Measurements from ENCODE around the gene HGF. TPM values are rescaled to one million over a fixed set of nuclear protein-coding genes. Genes with fewer than 3 reads are reported as not detected.
"Not testable (repeated sequence)": the region's sequence is repeated elsewhere in the genome, so short reads cannot be mapped to it uniquely, and the experiment has no call there.

HGF gene
- total and polyA plus RNA-seq, 2 donors (not counting 1 experiment from before 2014, with no cell fraction given), result 0.25 TPM; not detected in 1

GRCh38 chr7:81725812-81726127 is 44.1 kb downstream of the HGF start:
- H2AFZ ChIP-seq (ENCODE audit: insufficient read depth, low read depth, low read length, poor library complexity, severe bottlenecking), result no peak overlapping the region
- no peaks in the 10 kb centered on the region for H4K20me1 ChIP-seq (ENCODE audit: control insufficient read depth, insufficient read depth, low read length, poor library complexity, severe bottlenecking)
- H3K9me3 ChIP-seq (ENCODE audit: control extremely low read depth in 1 of 3, control insufficient read depth in 2 of 3, insufficient read depth in 1 of 3, low read length in 2 of 3), result no peaks in the 10 kb centered on the region
- WGBS (ENCODE audit: insufficient coverage), result no CpG with 5 or more reads among the region's 6 CpGs
- no peak overlapping the region for H3K4me2 ChIP-seq (replicated peaks; ENCODE audit: low read depth, low read length, poor library complexity, severe bottlenecking)
- H3K27ac ChIP-seq (ENCODE audit: low read length in 2 of 2), result no peak overlapping the region
- Mint-ChIP-seq H3K27ac (no peak overlapping the region), H3K4me3 (no peak overlapping the region), H3K4me1 (no peaks in the 10 kb centered on the region), H3K27me3 (no peaks in the 10 kb centered on the region), H3K9me3 (ENCODE audit: insufficient read depth) (no peaks in the 10 kb centered on the region)
- no peak overlapping the region for H3K9ac ChIP-seq (ENCODE audit: low read length)
- H3K4me1 ChIP-seq (ENCODE audit: control insufficient read depth in 2 of 2, insufficient read depth in 2 of 2, low read length in 2 of 2), result no peaks in the 10 kb centered on the region
- DNase-seq, result no peak
- TF ChIP-seq CTCF (IDR thresholded peaks at IDR 0.05), result no peak
- TF ChIP-seq EZH2 (IDR thresholded peaks at IDR 0.05; ENCODE audit: borderline replicate concordance, insufficient read depth, low read depth, low read length, poor library complexity, severe bottlenecking), result no peak
- ATAC-seq (ENCODE audit: low read depth), result no peak
- H3K27me3 ChIP-seq (replicated peaks in 1 of 4; ENCODE audit: control extremely low read depth in 1 of 4, control insufficient read depth in 3 of 4, insufficient read depth in 4 of 4, low read length in 3 of 4), result no peaks in the 10 kb centered on the region
- H3K4me3 ChIP-seq (ENCODE audit: control extremely low read depth in 1 of 5, extremely low read depth in 1 of 5, insufficient read depth in 1 of 5, low read depth in 2 of 5, low read length in 4 of 5), result no peak overlapping the region
- POLR2A ChIA-PET, result no interaction called here
- CTCF ChIA-PET, result no interaction called here
- no peaks in the 10 kb centered on the region for H3K36me3 ChIP-seq (replicated peaks in 1 of 2; ENCODE audit: control extremely low read depth in 1 of 2, control insufficient read depth in 1 of 2, extremely low read depth in 1 of 2, insufficient read depth in 2 of 2, low read length in 1 of 2)
- intact Hi-C loops (cut with micrococcal nuclease), result no loop called here
- no peaks in the 10 kb centered on the region for H3K79me2 ChIP-seq (ENCODE audit: control insufficient read depth, insufficient read depth, low read length)

DNA sequence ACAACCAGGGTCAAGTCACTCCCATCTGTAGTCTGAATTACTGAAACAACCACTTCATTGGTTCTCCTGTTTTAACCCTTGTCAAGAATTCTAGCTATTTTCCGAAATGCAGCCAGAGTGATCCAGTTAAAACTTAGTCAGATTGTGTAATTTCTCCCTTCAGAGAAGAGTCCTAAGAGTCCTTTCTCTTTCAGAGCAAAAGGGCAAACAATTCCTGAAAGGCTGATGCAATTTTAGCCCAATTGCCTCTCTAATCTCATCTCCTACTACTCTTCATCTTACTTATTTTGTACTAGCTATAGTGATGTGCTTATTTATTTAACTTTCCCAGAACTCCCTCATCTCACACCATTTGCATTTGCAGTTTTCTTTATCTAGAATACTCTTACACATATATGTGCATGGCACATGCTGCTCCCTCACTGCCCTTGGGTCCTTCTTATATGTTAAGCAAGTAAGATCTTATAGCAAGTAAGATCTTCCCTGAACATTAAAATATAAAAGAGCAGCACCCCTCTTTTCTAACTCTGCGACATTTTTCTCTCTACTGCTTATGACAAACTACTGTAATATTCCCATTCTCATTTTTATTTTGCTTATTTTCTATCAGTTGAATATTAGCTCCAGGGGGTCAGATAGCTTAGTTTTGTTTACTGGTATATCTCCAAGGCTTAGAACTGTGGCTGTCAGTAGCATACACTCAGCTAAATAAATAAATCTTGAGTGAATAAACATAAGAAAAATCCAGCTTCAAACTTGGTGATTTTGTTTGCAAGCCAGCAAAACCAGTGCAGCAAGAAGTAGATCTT is 44.6 kb downstream of the HGF start:
- Histone ChIP-seq H3K79me2 (ENCODE audit: control insufficient read depth, insufficient read depth, low read length) (no peaks in the 10 kb centered on the region), H3K9me3 (ENCODE audit: control extremely low read depth in 1 of 3, control insufficient read depth in 2 of 3, insufficient read depth in 1 of 3, low read length in 2 of 3) (no peaks in the 10 kb centered on the region), H3K27me3 (replicated peaks in 1 of 4; ENCODE audit: control extremely low read depth in 1 of 4, control insufficient read depth in 3 of 4, insufficient read depth in 4 of 4, low read length in 3 of 4) (no peaks in the 10 kb centered on the region), H3K27ac (ENCODE audit: low read length in 2 of 2) (no peak overlapping the region), H3K4me2 (replicated peaks; ENCODE audit: low read depth, low read length, poor library complexity, severe bottlenecking) (no peak overlapping the region), H4K20me1 (ENCODE audit: control insufficient read depth, insufficient read depth, low read length, poor library complexity, severe bottlenecking) (no peaks in the 10 kb centered on the region), H2AFZ (ENCODE audit: insufficient read depth, low read depth, low read length, poor library complexity, severe bottlenecking) (no peak overlapping the region), H3K9ac (ENCODE audit: low read length) (no peak overlapping the region), H3K4me1 (ENCODE audit: control insufficient read depth in 2 of 2, insufficient read depth in 2 of 2, low read length in 2 of 2) (no peaks in the 10 kb centered on the region), H3K36me3 (replicated peaks in 1 of 2; ENCODE audit: control extremely low read depth in 1 of 2, control insufficient read depth in 1 of 2, extremely low read depth in 1 of 2, insufficient read depth in 2 of 2, low read length in 1 of 2) (no peaks in the 10 kb centered on the region), H3K4me3 (ENCODE audit: control extremely low read depth in 1 of 5, extremely low read depth in 1 of 5, insufficient read depth in 1 of 5, low read depth in 2 of 5, low read length in 4 of 5) (no peak overlapping the region)
- H3K4me3 Mint-ChIP-seq, result no peak overlapping the region
- H3K4me1 Mint-ChIP-seq, result no peaks in the 10 kb centered on the region
- ChIA-PET POLR2A (no interaction called here), CTCF (no interaction called here)
- H3K27me3 Mint-ChIP-seq, result no peaks in the 10 kb centered on the region
- no peaks in the 10 kb centered on the region for H3K9me3 Mint-ChIP-seq (ENCODE audit: insufficient read depth)
- intact Hi-C loops (cut with micrococcal nuclease), result no loop called here
- WGBS (ENCODE audit: insufficient coverage), result 100% methylated on average over 1 of the region's 2 CpGs
- no peak for TF ChIP-seq EZH2 (IDR thresholded peaks at IDR 0.05; ENCODE audit: borderline replicate concordance, insufficient read depth, low read depth, low read length, poor library complexity, severe bottlenecking)
- TF ChIP-seq CTCF (IDR thresholded peaks at IDR 0.05), result no peak
- no peak for DNase-seq
- H3K27ac Mint-ChIP-seq, result no peak overlapping the region
- ATAC-seq (ENCODE audit: low read depth), result no peak

- H3K4me1 ChIP-seq (ENCODE audit: control insufficient read depth in 2 of 2, insufficient read depth in 2 of 2, low read length in 2 of 2); ATAC-seq (ENCODE audit: low read depth); POLR2A ChIA-PET; H3K27ac Mint-ChIP-seq; H2AFZ ChIP-seq (ENCODE audit: insufficient read depth, low read depth, low read length, poor library complexity, severe bottlenecking); H3K4me2 ChIP-seq (replicated peaks; ENCODE audit: low read depth, low read length, poor library complexity, severe bottlenecking); H3K9me3 ChIP-seq (ENCODE audit: control extremely low read depth in 1 of 3, control insufficient read depth in 2 of 3, insufficient read depth in 1 of 3, low read length in 2 of 3); H3K36me3 ChIP-seq (replicated peaks in 1 of 2; ENCODE audit: control extremely low read depth in 1 of 2, control insufficient read depth in 1 of 2, extremely low read depth in 1 of 2, insufficient read depth in 2 of 2, low read length in 1 of 2); H3K79me2 ChIP-seq (ENCODE audit: control insufficient read depth, insufficient read depth, low read length); H3K27me3 ChIP-seq (replicated peaks in 1 of 4; ENCODE audit: control extremely low read depth in 1 of 4, control insufficient read depth in 3 of 4, insufficient read depth in 4 of 4, low read length in 3 of 4); CTCF ChIA-PET; H3K4me1 Mint-ChIP-seq; H3K4me3 ChIP-seq (ENCODE audit: control extremely low read depth in 1 of 5, extremely low read depth in 1 of 5, insufficient read depth in 1 of 5, low read depth in 2 of 5, low read length in 4 of 5); H4K20me1 ChIP-seq (ENCODE audit: control insufficient read depth, insufficient read depth, low read length, poor library complexity, severe bottlenecking); H3K9ac ChIP-seq (ENCODE audit: low read length); intact Hi-C loops (cut with micrococcal nuclease); DNase-seq; H3K27me3 Mint-ChIP-seq; H3K27ac ChIP-seq (ENCODE audit: low read length in 2 of 2); H3K4me3 Mint-ChIP-seq; H3K9me3 Mint-ChIP-seq (ENCODE audit: insufficient read depth): not testable (repeated sequence)
- 100% methylated on average over 1 of the region's 8 CpGs for WGBS (ENCODE audit: insufficient coverage)
These were observed 47.6 kb downstream of the HGF start for GRCh38 chr7:81722250-81722649.

Data from B cell (primary cell).